IPS-NIHi7 (cell line): ENCODE measurements around the gene DPP6.
"Not testable (repeated sequence)": the region's sequence is repeated elsewhere in the genome, so short reads cannot be mapped to it uniquely, and the experiment has no call there.

ENCODE experiments used
- DNase-seq: peaks from one replicate; pipeline ENCODE4 v3.0.0; 2012; ENCODE audit warnings: mixed read lengths; ENCODE audit errors: extremely low spot score

The DPP6 gene

DNA sequence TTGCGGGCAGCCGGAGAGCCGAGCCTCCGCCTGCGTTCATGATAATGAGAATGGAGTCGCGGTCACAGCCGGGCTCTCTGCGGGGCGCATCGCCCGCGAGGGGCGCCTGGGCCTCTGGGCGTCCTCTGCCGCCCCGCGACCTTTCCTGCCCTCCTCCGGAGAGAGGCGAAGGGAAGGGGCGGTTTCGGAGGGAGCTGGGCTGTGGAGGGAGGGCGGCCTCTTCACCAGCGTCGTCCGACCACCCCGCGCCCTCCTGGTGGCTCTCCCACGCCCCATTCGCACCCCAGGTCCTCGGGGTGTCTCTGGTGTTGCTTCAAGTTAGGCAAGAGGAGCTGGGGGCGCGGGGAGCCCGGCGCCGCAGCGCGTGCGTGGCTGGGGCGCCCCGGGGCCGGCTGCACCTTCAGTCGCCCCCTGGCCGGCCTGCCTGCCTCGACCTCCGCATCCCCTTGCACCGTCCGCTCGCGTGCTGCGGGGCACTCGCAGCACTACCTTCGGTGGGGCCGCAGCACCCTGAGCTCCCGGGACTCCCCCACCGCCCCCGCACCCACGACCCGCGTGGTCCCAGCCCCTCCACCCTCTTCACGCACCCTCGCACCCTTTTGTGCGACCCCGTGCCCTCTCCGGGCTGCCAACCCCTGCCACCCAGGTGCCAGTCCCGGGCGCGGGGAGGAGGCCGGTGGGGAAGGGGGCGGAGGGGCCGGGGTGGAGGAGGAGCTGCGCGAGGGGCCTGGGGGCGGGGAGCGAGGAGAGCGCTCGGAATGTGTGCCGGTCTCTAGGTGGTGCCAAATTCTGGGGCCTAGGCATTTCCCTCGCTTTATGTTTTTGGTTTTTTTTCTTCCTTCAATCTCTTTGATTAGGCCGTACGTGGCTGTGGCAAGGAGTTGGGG lies at the start of gene DPP6:
DPP6 (plus strand) TSS at position 756 of the 887 bp plus-strand sequence.
- DNase-seq, result not testable (repeated sequence)

DNA sequence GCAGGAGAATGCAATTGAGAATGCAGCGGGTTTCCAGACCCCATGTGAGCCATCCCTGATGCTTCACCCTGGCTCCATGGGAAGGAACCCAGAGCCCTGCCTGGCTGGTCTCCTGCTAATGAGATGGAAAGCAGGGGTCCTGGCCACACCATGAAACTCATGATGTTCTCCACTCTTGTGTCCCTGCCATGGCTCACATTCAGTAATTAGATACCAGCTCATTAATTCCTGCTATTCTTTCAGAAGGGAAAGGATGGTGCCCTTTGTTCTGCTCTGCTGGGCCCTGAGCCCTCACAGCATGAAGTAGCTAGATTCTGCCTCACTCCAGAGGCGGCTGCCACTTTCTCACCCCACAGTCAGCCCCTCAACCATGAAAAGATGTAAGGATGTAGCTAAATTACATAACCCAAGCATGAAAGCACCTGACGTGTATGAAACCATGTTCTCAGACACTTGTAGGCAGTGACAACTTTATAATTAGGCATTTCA lies 42.7 kb upstream of the DPP6 start:
- DNase-seq, result not testable (repeated sequence)

DNA sequence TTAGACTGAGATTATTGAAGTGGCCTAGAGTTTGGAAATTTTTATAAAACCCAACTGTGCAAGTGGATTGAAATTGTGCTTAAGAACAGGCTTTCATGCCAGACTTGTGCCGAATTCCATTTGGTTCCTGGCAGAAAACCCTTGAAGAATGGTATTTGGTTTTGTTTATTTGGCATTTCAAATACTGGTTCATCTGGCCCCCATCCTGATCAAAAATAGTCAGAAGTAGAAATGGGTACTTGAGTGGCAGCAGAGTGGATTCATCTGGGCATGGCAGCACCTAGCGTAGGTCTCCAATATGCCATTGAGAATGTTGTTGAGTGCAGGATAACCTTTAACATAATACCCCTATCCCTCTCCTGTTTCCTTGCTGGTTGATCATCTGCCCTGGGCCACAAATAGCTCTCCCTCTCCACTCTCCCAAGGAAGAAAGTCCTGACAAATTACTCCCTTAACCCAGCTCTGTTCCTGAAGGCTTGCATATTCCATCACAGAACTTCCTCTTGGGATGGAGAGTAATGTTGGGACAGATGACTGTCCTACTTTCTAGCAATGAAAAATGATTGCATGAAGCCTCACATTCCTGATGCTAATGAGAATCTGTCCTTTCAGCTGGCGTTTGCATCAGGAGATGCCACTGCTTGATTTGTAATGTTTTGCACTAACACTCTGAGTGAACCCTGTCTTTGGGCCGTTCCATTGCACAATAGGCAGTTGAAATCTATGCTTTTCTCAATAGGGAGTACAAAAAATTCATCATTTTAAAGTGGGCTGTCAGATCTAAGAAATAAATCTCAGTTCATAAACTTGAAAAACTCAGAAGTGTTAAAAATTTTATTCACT lies 41.3 kb upstream of the DPP6 start:
- not testable (repeated sequence) for DNase-seq

DNA sequence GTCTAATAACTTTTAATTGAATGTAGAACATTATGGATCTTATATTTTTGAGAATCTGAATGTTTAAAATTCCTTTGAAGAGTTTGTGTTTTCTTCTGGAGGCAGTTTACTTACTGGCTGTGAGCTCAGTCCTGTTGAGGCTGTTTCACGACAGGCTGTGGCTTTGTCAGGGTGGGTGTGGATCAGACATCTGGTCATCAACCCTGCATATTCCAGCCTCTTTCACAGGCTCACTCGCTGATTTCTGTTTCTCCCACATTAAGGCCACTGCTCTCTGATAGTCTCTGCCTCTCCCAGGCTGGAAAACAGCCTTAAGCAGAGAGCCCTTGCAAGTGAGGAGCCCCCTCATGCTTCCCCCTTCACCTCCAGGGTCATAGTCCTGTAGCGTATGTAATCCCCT lies 39.4 kb upstream of the DPP6 start:
- DNase-seq, result not testable (repeated sequence)

DNA sequence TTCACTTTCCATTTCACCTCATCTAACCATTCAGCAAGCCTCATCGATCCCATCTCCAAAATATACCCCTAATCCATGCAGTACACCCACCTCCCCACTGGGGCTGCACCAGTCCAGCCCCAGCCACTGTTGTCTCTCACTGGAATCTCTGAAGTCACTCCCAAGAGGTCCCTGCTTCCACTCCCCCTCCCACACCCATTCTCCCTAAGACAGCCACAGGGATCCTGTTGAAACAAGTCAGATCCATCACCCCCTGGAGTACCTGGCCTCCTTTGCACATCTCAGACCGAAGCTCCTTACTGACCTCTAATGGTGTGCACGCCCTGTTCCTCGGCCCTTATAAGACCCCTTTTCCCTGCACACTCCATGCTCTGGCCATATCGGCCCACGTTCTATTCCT lies 36.6 kb upstream of the DPP6 start:
- DNase-seq, result not testable (repeated sequence)

DNA sequence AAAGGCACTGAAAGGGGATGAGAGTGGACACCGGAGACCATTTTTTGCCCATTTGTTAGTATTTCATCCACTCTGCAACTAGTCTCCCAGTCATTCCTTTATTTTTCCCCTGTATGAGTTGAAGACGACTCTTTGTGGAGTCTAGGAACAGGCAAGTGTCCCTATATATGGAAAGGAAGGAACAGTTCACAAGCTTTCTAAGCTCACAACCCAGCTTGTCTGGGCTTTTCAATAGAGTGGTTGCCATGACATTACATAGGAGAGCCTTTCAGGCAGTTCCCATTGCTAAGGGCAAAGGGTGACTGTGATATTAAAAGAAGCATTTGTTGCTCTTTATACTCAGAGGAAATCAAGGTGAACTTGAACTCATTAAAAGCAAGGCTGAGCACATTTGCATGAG lies 33.8 kb upstream of the DPP6 start:
- DNase-seq, result not testable (repeated sequence)

DNA sequence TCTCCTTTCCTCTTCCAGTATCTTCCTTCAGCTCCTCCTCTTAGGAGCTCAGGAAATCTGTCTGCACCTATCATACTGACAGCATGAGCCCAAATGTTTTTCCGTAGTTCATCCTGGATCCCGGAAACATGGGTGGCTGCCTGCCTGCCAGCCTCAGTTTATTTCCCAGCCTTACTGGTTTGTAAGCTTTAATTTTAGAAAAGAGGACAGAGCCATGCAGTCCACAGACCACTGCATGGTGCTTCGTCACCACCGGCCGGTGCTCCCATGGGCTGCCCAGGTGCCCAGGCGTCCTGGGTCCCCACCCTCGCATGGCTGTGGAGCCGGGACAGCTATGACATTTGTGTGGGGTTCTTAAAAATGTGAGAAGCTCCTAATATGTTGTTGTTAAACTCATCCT lies 24.4 kb upstream of the DPP6 start:
- not testable (repeated sequence) for DNase-seq

DNA sequence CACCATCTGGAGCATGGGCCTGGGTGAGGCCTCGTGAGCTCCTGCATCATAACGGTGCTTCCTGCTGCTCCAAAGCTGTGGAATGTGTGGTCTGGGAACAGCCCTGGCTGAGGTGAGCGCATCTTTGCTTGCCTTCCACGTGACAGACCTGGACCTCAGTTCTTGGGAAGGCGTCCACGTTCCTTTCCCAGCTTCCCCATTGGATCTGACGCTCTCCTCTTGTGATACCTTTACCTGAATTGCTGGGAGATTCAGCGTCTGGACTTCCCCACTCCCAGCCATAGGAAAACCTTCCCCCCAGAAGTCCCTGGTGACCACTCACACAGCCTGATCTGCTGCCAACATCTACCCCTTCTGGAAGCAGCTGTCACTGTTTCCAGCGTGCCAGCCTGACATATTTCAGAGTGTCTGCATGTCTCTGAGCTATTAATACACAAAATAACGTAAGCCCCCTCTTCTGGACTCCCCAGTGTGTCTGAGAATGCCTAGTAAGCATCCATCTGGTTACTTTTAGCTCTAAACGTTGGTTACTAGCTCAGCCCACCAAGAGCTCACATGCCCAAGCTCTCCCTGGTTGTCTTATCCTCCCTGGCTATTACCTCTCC lies 21.6 kb upstream of the DPP6 start:
- not testable (repeated sequence) for DNase-seq

DNA sequence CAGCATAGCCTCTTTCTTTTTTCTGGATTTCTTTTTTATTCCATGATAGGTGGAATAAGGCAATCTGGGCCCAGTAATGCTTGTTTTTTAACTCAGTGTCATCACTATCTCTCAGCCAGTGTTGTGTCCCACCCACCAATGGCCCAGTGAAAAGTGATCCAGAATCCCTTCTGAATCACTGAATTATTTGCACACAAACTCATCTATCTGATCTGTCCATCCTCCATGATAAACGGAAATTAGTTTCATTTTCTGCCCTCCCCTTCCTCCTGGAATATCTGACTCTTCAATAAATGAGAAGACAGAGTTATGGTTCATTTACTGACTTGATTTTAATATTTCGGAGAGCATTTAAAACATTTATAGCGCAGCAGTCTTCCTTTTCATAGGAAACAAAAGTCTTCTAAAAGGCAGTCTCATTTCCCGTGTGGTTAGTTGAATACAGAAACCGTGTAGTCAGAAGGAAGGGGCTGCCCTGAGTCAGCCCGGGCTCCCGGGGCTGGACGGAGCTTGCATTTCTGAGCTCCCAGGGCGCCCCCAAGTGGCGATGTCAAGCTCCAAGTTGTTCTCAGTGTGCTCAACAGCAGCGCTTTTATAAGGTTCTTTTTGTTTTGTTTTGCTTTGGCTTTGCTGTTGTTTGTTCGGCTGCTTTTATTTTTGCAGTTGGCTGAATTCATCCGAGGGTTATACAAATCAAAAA lies 12.6 kb upstream of the DPP6 start:
- DNase-seq, result not testable (repeated sequence)

DNA sequence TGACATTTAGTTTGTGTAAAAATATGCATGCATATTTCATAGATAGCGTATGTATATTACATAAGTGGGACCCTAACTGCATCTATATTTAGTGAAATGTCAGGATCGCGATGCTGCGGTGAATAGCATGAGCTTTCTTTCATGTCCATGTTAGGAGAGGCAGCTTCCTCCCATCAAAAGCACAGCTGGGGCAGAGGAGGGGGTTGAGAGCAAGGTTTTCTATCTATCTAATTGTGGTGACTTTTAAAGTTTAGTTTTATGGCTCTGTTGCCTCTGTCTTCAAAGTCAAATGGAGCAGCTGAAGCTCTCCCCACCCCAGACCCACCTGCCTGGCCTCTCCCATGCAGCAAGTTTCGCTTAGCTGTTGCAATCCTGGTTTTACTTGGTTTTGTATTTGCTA lies 1.8 kb upstream of the DPP6 start:
- DNase-seq, result not testable (repeated sequence)

DNA sequence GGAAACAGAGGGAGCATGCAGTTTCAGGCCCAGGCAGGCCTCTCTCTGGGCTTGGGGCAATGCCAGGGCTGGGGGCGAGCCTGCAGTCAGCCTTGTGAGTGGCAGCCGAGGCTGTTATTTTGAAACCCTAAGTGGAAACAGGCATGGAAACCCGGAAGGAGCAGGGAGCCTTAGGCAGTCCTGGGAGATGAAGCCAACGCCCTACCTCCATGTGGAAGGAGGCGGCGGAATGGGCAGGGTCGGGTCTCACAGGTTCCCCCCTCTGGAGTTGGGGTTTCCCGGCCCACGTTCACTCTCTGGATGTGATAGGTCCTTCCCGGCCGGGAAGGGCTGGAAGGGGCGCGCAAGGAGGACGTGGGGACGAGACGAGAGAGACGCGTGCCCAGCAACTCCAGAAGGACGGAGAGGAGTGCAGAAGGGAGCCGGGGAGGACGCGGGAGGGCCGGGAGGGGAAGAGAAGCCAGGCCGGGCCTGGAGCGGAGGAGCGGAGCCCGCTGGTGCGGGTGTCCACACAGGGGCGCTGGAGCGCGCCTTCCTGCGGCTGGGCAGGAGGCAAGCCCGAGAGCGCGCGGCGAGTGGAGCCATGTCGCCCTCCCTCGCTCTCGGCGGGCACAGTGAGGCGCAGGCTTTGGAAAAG lies 1.1 kb upstream of the DPP6 start:
- DNase-seq, result not testable (repeated sequence)

DNA sequence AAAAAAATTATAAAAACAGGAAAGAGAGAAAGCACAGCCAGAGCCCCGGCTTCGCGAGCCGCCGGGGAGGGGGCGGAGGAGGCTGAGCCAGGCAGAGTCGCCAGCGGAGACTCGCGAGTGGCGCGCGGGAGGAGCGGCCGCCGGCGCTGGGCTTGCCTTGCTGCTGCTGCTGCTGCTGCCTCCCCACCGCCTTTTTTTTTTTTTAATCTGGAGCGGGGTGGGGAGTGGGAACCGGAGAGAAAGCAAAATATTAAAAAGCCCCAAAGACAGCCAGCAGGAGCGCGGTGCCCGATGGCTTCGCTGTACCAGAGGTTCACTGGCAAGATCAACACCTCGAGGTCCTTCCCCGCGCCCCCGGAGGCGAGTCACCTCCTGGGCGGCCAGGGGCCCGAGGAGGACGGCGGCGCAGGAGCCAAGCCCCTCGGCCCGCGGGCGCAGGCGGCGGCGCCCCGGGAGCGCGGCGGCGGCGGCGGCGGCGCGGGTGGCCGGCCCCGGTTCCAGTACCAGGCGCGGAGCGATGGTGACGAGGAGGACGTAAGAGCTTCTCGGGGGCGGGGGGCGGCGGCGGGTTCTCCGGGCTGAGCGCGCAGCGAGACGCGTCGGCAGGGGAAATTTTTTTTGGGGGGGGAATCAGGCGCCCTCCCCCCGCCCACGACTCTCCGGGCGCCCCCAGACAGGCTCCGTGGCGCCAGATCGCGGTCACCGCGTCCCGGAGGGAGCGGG lies 493 bp downstream of the DPP6 start:
- not testable (repeated sequence) for DNase-seq

DNA sequence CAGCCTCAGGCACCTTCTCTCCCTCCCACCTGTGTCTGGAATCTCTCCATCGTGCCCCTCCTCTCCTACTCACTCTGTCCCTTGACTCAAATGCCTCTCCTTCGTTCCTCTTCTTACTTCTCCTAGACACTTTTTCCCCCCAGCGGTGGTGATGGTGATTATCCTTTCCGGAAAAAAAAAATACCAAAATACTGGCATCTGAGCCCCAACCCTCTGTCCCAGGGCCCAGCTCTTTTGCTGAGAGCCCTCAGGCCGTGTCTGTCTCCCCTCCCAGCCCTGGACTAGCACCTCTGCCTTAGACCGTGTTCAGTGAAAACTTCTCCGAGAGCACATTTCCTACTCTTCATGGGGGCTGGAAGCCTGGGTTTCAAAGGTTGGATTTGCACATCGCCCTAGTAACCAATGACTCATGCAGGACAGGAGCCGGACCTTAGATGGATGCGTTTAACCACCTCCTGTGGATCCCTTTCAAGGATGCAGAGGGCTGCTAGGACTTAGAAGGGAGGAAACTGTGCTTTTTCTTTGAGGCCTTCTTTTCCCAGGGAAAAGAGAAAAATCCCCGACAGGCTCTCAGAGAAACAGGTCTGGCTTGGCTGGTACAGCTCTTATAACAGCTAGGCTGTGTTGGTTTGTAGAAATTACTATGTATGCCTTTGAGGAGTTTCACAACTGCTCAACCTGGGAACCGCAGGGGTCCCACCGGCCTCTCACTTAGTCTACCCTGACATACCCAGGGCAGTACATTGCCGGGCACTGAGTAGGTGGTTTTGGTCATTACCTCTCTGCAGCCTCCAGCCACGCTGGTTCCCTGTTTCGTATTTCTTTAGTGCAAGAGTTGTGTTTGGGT lies 1.5 kb downstream of the DPP6 start:
- not testable (repeated sequence) for DNase-seq

DNA sequence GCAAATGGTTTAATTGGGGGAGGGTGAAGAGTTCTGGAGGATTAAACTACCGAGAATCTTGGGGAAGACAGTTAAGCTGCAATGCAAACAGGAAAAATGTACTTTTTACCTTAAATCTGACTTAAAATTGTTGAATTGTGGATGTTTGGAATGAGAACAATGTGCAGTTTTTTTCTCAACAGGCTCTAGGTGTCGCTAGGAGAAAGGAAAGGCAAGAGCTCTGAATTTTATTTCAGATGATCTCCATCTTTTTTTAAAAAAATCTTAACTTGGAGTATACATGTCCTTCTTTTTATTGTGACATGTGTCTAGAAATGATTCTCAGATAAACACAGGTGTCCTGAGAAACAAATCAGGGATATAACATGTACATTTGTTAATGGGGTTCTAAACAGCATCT lies 2.5 kb downstream of the DPP6 start:
- DNase-seq, result not testable (repeated sequence)

DNA sequence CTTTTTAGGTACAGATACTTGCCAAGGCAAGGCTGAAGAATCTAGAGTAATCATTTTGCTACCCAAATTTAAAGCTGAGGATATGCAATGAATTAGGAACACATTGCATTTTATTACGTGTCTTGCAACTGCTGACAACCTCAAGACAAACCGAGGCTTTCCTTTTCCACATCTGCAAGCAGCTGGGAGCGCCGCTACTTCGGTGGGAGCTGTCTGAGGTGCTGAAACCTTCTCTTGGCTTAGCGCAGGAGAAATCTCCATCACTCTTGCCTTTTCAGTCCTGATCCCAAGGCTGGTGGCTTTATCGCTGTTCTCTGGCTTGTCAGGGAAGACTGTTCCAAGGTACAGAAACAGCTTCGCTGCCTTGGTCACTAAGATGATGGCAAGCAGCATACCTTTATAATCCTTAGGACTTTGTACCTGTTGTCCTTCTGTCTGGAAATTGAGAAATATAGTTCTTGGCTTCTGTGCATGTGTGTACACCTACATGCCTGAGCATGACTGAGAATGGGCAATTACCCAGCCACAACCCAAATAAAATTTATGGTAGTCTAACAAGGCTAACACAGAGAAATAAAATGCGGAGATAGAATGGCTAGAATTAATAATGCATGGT lies 3.4 kb downstream of the DPP6 start:
- DNase-seq, result peak; percentile 7

DNA sequence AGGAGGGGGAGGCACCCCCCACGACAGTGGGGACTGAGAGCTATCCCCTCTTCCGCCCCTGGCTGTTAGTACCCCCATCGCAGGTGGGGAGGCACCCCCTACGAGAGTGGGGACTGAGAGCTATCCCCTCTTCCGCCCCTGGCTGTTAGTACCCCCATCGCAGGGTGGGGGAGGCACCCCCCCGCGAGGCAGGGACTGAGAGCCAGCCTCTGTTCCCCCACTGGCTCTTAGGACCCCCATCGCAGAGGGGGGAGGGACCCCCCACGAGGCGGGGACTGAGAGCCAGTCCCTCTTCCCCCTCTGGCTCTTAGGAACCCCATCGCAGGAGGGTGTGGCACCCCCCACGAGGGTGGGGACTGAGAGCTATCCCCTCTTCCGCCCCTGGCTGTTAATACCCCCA lies 6.6 kb downstream of the DPP6 start:
- not testable (repeated sequence) for DNase-seq

DNA sequence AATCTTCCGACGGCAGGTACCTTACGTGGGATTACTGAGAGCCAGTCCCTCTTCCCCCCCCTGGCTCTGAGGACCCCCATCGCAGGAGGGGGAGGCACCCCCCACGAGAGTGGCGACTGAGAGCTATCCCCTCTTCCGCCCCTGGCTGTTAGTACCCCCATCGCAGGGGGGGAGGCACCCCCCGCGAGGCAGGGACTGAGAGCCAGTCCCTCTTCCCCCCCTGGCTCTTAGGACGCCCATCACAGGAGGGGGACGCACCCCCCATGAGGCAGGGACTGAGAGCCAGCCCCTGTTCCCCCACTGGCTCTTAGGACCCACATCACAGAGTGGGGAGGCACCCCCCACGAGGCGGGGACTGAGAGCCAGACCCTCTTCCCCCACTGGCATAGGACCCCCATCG lies 8.4 kb downstream of the DPP6 start:
- DNase-seq, result not testable (repeated sequence)

DNA sequence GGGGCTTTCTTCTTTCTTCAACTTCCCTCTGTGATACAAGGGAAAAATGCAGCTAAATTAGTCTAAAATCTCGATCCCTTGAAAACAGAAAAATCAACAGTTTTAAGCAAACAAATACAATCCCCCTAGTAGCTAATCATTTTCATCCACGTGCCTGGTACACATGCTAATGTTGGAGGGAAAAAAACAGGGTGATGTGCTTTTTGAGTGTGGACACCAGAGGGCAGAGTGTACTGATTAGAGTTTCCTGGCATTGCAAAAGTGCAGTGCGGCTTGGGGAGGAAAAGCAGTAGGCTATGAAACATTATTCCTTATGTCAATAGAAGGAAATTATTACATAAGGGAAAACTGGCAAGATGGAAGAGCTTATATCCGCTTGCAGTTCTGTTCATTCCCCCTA lies 19.6 kb downstream of the DPP6 start:
- DNase-seq, result not testable (repeated sequence)
